ENCODE measurements around the gene TMEM178B. TPM values are rescaled to one million over a fixed set of nuclear protein-coding genes. Genes with fewer than 3 reads are reported as not detected.
"Not testable (repeated sequence)": the region's sequence is repeated elsewhere in the genome, so short reads cannot be mapped to it uniquely, and the experiment has no call there.

Gene TMEM178B
- total RNA-seq, 2 experiments from 2014 or later, result 0.06 TPM; not detected in 1

GRCh38 chr7:141370178-141370577, 296.3 kb downstream of the TMEM178B start:
- H3K9me3 Mint-ChIP-seq, result no peaks in the 10 kb centered on the region
- no peak overlapping the region for H3K27ac Mint-ChIP-seq
- DNase-seq (no peak), ATAC-seq (ENCODE audit: low read depth) (no peak)
- no peaks in the 10 kb centered on the region for H3K4me1 Mint-ChIP-seq
- H3K36me3 Mint-ChIP-seq, result no peaks in the 10 kb centered on the region
- peaks cover 3% of the 10 kb centered on the region for H3K27me3 Mint-ChIP-seq
- POLR2A ChIA-PET, result no interaction called here
- H3K4me3 Mint-ChIP-seq, result no peak overlapping the region

- ATAC-seq (ENCODE audit: low read depth) (no peak), DNase-seq (no peak)
- no peaks in the 10 kb centered on the region for H3K4me1 Mint-ChIP-seq
- peaks cover 3% of the 10 kb centered on the region for H3K27me3 Mint-ChIP-seq
- no peak overlapping the region for H3K4me3 Mint-ChIP-seq
- POLR2A ChIA-PET, result no interaction called here
- no peaks in the 10 kb centered on the region for H3K9me3 Mint-ChIP-seq
- no peak overlapping the region for H3K27ac Mint-ChIP-seq
- no peaks in the 10 kb centered on the region for H3K36me3 Mint-ChIP-seq
Observed at GRCh38 chr7:141370650-141371049, 296.8 kb downstream of the TMEM178B start.

GRCh38 chr7:141374425-141374824, 300.6 kb downstream of the TMEM178B start:
- Mint-ChIP-seq H3K27ac (no peak overlapping the region), H3K4me3 (no peak overlapping the region), H3K4me1 (no peaks in the 10 kb centered on the region), H3K36me3 (no peaks in the 10 kb centered on the region), H3K27me3 (peaks cover 9% of the 10 kb centered on the region), H3K9me3 (no peaks in the 10 kb centered on the region)
- DNase-seq, result no peak
- no peak for ATAC-seq (ENCODE audit: low read depth)
- POLR2A ChIA-PET, result no interaction called here

GRCh38 chr7:141375442-141375841, 301.6 kb downstream of the TMEM178B start:
- H3K27ac Mint-ChIP-seq, result no peak overlapping the region
- H3K4me1 Mint-ChIP-seq, result no peaks in the 10 kb centered on the region
- H3K9me3 Mint-ChIP-seq, result no peaks in the 10 kb centered on the region
- no peak for DNase-seq
- POLR2A ChIA-PET, result no interaction called here
- no peak for ATAC-seq (ENCODE audit: low read depth)
- H3K36me3 Mint-ChIP-seq, result no peaks in the 10 kb centered on the region
- H3K4me3 Mint-ChIP-seq, result no peak overlapping the region
- H3K27me3 Mint-ChIP-seq, result peaks cover 11% of the 10 kb centered on the region

- POLR2A ChIA-PET, result no interaction called here
- ATAC-seq (ENCODE audit: low read depth) (no peak), DNase-seq (no peak)
- no peak overlapping the region for H3K27ac Mint-ChIP-seq
- peaks cover 18% of the 10 kb centered on the region for H3K27me3 Mint-ChIP-seq
- H3K4me1 Mint-ChIP-seq, result no peaks in the 10 kb centered on the region
- no peak overlapping the region for H3K4me3 Mint-ChIP-seq
- H3K36me3 Mint-ChIP-seq, result no peaks in the 10 kb centered on the region
- H3K9me3 Mint-ChIP-seq, result no peaks in the 10 kb centered on the region
Observed at GRCh38 chr7:141377906-141378305, 304.0 kb downstream of the TMEM178B start.

GRCh38 chr7:141378405-141378804, 304.5 kb downstream of the TMEM178B start:
- no peaks in the 10 kb centered on the region for H3K9me3 Mint-ChIP-seq
- no peaks in the 10 kb centered on the region for H3K4me1 Mint-ChIP-seq
- no peak for DNase-seq
- POLR2A ChIA-PET, result no interaction called here
- no peak for ATAC-seq (ENCODE audit: low read depth)
- H3K27me3 Mint-ChIP-seq, result peaks cover 18% of the 10 kb centered on the region
- H3K4me3 Mint-ChIP-seq, result no peak overlapping the region
- H3K27ac Mint-ChIP-seq, result no peak overlapping the region
- no peaks in the 10 kb centered on the region for H3K36me3 Mint-ChIP-seq

- peaks cover 14% of the 10 kb centered on the region for H3K27me3 Mint-ChIP-seq
- H3K9me3 Mint-ChIP-seq, result no peaks in the 10 kb centered on the region
- H3K27ac Mint-ChIP-seq, result no peak overlapping the region
- H3K4me3 Mint-ChIP-seq, result no peak overlapping the region
- no peak for DNase-seq
- no peaks in the 10 kb centered on the region for H3K36me3 Mint-ChIP-seq
- ATAC-seq (ENCODE audit: low read depth), result no peak
- H3K4me1 Mint-ChIP-seq, result no peaks in the 10 kb centered on the region
- POLR2A ChIA-PET, result no interaction called here
Observed at GRCh38 chr7:141381794-141382427, 308.0 kb downstream of the TMEM178B start.

- H3K4me3 Mint-ChIP-seq; H3K9me3 Mint-ChIP-seq; DNase-seq; H3K36me3 Mint-ChIP-seq; H3K4me1 Mint-ChIP-seq; POLR2A ChIA-PET; H3K27ac Mint-ChIP-seq; ATAC-seq (ENCODE audit: low read depth): not testable (repeated sequence)
- peaks cover 12% of the 10 kb centered on the region for H3K27me3 Mint-ChIP-seq
Observed at GRCh38 chr7:141383356-141383755, 309.5 kb downstream of the TMEM178B start.

- ATAC-seq (ENCODE audit: low read depth) (no peak), DNase-seq (no peak)
- POLR2A ChIA-PET, result no interaction called here
- Mint-ChIP-seq H3K9me3 (no peaks in the 10 kb centered on the region), H3K27me3 (no peaks in the 10 kb centered on the region), H3K4me1 (no peaks in the 10 kb centered on the region), H3K27ac (no peak overlapping the region), H3K36me3 (no peaks in the 10 kb centered on the region), H3K4me3 (no peak overlapping the region)
Observed at GRCh38 chr7:141386881-141387280, 313.0 kb downstream of the TMEM178B start.

GRCh38 chr7:141387521-141388217, 313.8 kb downstream of the TMEM178B start:
- DNase-seq (no peak), ATAC-seq (ENCODE audit: low read depth) (no peak)
- Mint-ChIP-seq H3K9me3 (no peaks in the 10 kb centered on the region), H3K27me3 (no peaks in the 10 kb centered on the region), H3K4me3 (no peak overlapping the region), H3K4me1 (no peaks in the 10 kb centered on the region), H3K36me3 (no peaks in the 10 kb centered on the region), H3K27ac (no peak overlapping the region)
- POLR2A ChIA-PET, result no interaction called here

- Mint-ChIP-seq H3K4me1 (no peaks in the 10 kb centered on the region), H3K9me3 (no peaks in the 10 kb centered on the region), H3K27ac (no peak overlapping the region), H3K4me3 (no peak overlapping the region), H3K27me3 (peaks cover 3% of the 10 kb centered on the region), H3K36me3 (no peaks in the 10 kb centered on the region)
- no peak for ATAC-seq (ENCODE audit: low read depth)
- no peak for DNase-seq
- POLR2A ChIA-PET, result no interaction called here
Observed at GRCh38 chr7:141389140-141389796, 315.4 kb downstream of the TMEM178B start.

GRCh38 chr7:141390339-141390738, 316.5 kb downstream of the TMEM178B start:
- H3K4me1 Mint-ChIP-seq, result no peaks in the 10 kb centered on the region
- no peak for ATAC-seq (ENCODE audit: low read depth)
- no peaks in the 10 kb centered on the region for H3K9me3 Mint-ChIP-seq
- H3K27me3 Mint-ChIP-seq, result peaks cover 3% of the 10 kb centered on the region
- no peak overlapping the region for H3K4me3 Mint-ChIP-seq
- POLR2A ChIA-PET, result no interaction called here
- no peak overlapping the region for H3K27ac Mint-ChIP-seq
- no peak for DNase-seq
- no peaks in the 10 kb centered on the region for H3K36me3 Mint-ChIP-seq

- no peak overlapping the region for H3K4me3 Mint-ChIP-seq
- H3K27ac Mint-ChIP-seq, result no peak overlapping the region
- ATAC-seq (ENCODE audit: low read depth), result no peak
- H3K36me3 Mint-ChIP-seq, result no peaks in the 10 kb centered on the region
- DNase-seq, result no peak
- no peaks in the 10 kb centered on the region for H3K9me3 Mint-ChIP-seq
- H3K27me3 Mint-ChIP-seq, result peaks cover 3% of the 10 kb centered on the region
- POLR2A ChIA-PET, result no interaction called here
- no peaks in the 10 kb centered on the region for H3K4me1 Mint-ChIP-seq
Observed at GRCh38 chr7:141393056-141393455, 319.2 kb downstream of the TMEM178B start.

Data from activated naive CD8-positive, alpha-beta T cell treated with anti-CD3 and anti-CD28 coated beads, Interleukin-2, amount 10 ng/mL, durations not matched to agents 7 days and 5 days (primary cell).